NT2/D1 (cell line): ENCODE measurements around the gene PLBD2.

Experiments used
- DNase-seq: peaks from one replicate; pipeline ENCODE4 v3.0.0-alpha.2; 2011; ENCODE audit warnings: low read depth, low spot score
- H3K27me3 ChIP-seq: 2 replicates; pipeline ENCODE4 v1.6.0; 2011; ENCODE audit warnings: mild to moderate bottlenecking; ENCODE audit not compliant: insufficient read length, insufficient read depth
- H3K36me3 ChIP-seq: 2 replicates; pipeline ENCODE4 v1.6.1; 2011; ENCODE audit warnings: mild to moderate bottlenecking, low read length, mixed read lengths; ENCODE audit not compliant: insufficient read depth, insufficient read length
- H3K4me1 ChIP-seq: 2 replicates; pipeline ENCODE4 v1.5.1; 2011; ENCODE audit not compliant: insufficient read depth, insufficient read length
- H3K4me3 ChIP-seq: 2 replicates; pipeline ENCODE4 v1.5.1; 2011; ENCODE audit warnings: low read depth; ENCODE audit not compliant: insufficient read length
- H3K9ac ChIP-seq: 2 replicates; pipeline ENCODE4 v1.6.0; 2011; ENCODE audit warnings: low read depth; ENCODE audit not compliant: insufficient read length
- H3K9me3 ChIP-seq: 2 replicates; pipeline ENCODE4 v1.5.1; 2011; ENCODE audit warnings: mild to moderate bottlenecking, low read length; ENCODE audit not compliant: insufficient read depth
- SUZ12 ChIP-seq: IDR thresholded peaks from 2 replicates; pipeline ENCODE4 v1.6.1; 2011; ENCODE audit not compliant: insufficient read length, insufficient read depth; ENCODE audit errors: extremely low read depth
- YY1 ChIP-seq: IDR thresholded peaks from 2 replicates; pipeline ENCODE4 v1.6.1; 2011; ENCODE audit not compliant: insufficient read length, insufficient read depth
- ZNF274 ChIP-seq: IDR thresholded peaks from 2 replicates; pipeline ENCODE4 v1.6.1; 2011; ENCODE audit warnings: mild to moderate bottlenecking, low read depth, low read length

The PLBD2 gene

DNA sequence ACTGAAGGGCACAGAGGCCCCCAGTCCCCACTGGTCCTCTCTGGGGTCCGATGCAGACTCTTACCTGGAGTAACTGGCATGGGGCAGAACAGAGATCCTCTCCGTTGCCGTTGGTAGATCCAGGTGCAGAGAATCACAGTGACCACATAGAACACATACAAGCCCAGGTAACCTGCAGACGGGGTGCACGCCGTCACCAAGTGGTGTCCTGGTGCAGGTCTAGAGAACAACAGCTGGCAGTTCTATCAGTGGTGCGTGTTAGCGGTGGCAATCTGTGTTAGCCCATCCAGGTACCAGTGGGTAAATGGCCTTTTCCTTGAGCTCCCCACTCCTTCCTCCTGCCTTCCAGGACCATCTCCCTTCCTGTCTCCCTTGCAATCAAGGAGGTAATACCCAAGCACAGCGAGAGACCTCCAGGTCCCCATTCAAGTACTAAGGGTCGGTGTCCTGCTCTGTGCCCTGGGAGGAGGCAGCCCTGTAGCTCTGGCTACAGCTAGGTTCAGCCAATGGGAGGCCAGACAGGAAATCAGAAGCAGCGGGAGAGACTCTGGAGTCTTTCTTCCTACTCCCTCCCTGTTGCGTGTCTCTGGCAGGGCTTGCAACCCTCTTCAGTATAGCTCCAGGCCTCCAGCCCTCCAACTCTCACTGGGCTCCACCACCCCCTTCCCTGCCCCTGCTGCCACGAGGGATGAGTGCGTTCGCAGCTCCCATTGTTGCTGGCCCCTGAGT, 39.3 kb upstream of the PLBD2 start:
- H3K4me1 ChIP-seq = peaks cover 11% of the 10 kb centered on the region
- TF ChIP-seq SUZ12 (no peak), ZNF274 (no peak), YY1 (no peak)

GRCh38 chr12:113320401-113320800, 38.0 kb upstream of the PLBD2 start:
- H3K4me3 ChIP-seq = no peak overlapping the region
- H3K36me3 ChIP-seq = peaks cover 40% of the 10 kb centered on the region

More for the DNA sequence above, 39.3 kb upstream of the PLBD2 start:
- H3K27me3 ChIP-seq = no peaks in the 10 kb centered on the region
- peaks cover 53% of the 10 kb centered on the region for H3K36me3 ChIP-seq
- H3K4me3 ChIP-seq = no peak overlapping the region
- H3K9me3 ChIP-seq = no peaks in the 10 kb centered on the region
- DNase-seq = no peak
- H3K9ac ChIP-seq = no peak overlapping the region

GRCh38 chr12:113322343-113322742, 36.0 kb upstream of the PLBD2 start:
- peaks cover 28% of the 10 kb centered on the region for H3K36me3 ChIP-seq
- no peak overlapping the region for H3K9ac ChIP-seq
- DNase-seq = no peak
- TF ChIP-seq YY1 (no peak), ZNF274 (no peak), SUZ12 (no peak)
- H3K9me3 ChIP-seq = no peaks in the 10 kb centered on the region
- peaks cover 11% of the 10 kb centered on the region for H3K4me1 ChIP-seq
- no peak overlapping the region for H3K4me3 ChIP-seq
- no peaks in the 10 kb centered on the region for H3K27me3 ChIP-seq

More at GRCh38 chr12:113320401-113320800, 38.0 kb upstream of the PLBD2 start:
- no peak overlapping the region for H3K9ac ChIP-seq
- no peaks in the 10 kb centered on the region for H3K27me3 ChIP-seq
- no peak for DNase-seq
- H3K4me1 ChIP-seq = peaks cover 11% of the 10 kb centered on the region
- TF ChIP-seq ZNF274 (no peak), SUZ12 (no peak)
- no peaks in the 10 kb centered on the region for H3K9me3 ChIP-seq

- Histone ChIP-seq H3K9ac (no peak overlapping the region), H3K27me3 (no peaks in the 10 kb centered on the region), H3K9me3 (no peaks in the 10 kb centered on the region), H3K4me1 (no peaks in the 10 kb centered on the region), H3K4me3 (no peak overlapping the region), H3K36me3 (peaks cover 22% of the 10 kb centered on the region)
- TF ChIP-seq SUZ12 (no peak), ZNF274 (no peak), YY1 (no peak)
- no peak for DNase-seq
Measured at GRCh38 chr12:113325916-113326315, 32.5 kb upstream of the PLBD2 start.

GRCh38 chr12:113326775-113327395, 31.5 kb upstream of the PLBD2 start:
- TF ChIP-seq SUZ12 = no peak
- no peak for TF ChIP-seq YY1
- TF ChIP-seq ZNF274 = no peak
- no peaks in the 10 kb centered on the region for H3K27me3 ChIP-seq
- peaks cover 23% of the 10 kb centered on the region for H3K36me3 ChIP-seq
- no peak overlapping the region for H3K4me3 ChIP-seq
- no peak overlapping the region for H3K9ac ChIP-seq
- no peak for DNase-seq
- H3K9me3 ChIP-seq = no peaks in the 10 kb centered on the region
- H3K4me1 ChIP-seq = no peaks in the 10 kb centered on the region

GRCh38 chr12:113328368-113328889, 30.0 kb upstream of the PLBD2 start:
- H3K4me3 ChIP-seq = no peak overlapping the region
- H3K36me3 ChIP-seq = peaks cover 34% of the 10 kb centered on the region
- no peak for DNase-seq
- no peaks in the 10 kb centered on the region for H3K27me3 ChIP-seq
- H3K4me1 ChIP-seq = peaks cover 7% of the 10 kb centered on the region
- H3K9ac ChIP-seq = no peak overlapping the region
- TF ChIP-seq ZNF274 (no peak), SUZ12 (no peak), YY1 (no peak)
- H3K9me3 ChIP-seq = no peaks in the 10 kb centered on the region

- H3K27me3 ChIP-seq = peaks cover 4% of the 10 kb centered on the region
- no peak overlapping the region for H3K4me3 ChIP-seq
- peaks cover 34% of the 10 kb centered on the region for H3K36me3 ChIP-seq
- TF ChIP-seq ZNF274 = no peak
- TF ChIP-seq SUZ12 = no peak
- TF ChIP-seq YY1 = no peak
- no peak for DNase-seq
- H3K9ac ChIP-seq = no peak overlapping the region
- peaks cover 7% of the 10 kb centered on the region for H3K4me1 ChIP-seq
- H3K9me3 ChIP-seq = no peaks in the 10 kb centered on the region
Measured at GRCh38 chr12:113329022-113329790, 29.2 kb upstream of the PLBD2 start.
